Measurements from ENCODE around the gene CLSTN2. TPM values are rescaled to one million over a fixed set of nuclear protein-coding genes. Genes with fewer than 3 reads are reported as not detected.
A peak's percentile ranks its signal among the peaks of the same experiment; 100 is the strongest.

The CLSTN2 gene
- total and polyA plus RNA-seq, 4 donors: 0.09 to 2.2 (median 0.55) TPM

DNA sequence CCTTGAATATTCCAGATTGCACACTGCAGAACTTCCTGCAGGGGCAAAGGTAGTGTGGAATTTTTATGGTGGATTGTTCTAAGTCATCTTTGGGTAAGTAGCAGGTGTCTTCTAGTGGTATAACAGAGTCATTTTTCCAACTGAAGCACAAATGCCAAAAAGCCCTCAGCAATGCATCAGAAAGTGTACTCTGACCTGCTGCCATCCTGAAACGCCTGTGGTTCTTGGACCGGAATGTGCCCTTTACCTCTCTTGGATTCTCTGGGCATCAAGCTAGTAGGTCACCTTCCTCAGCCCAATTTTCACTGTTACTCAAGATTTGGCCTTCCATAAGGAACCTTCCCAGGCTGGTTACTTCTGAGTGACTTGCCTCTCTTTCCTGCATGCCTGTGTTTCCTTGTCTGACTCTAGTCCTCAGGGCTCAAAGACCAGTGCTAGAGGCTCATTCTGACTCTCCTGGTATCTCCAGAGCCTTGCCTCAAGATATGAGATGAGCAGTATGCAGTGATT is 4.8 kb downstream of the CLSTN2 start:
- H3K27ac ChIP-seq (ENCODE audit: low read depth in 1 of 2, low read length in 2 of 2): no peak overlapping the region
- H3K27me3 ChIP-seq (ENCODE audit: control insufficient read depth in 4 of 4, insufficient read depth in 4 of 4, low read length in 3 of 4): peaks cover 0 to 15% (median 13%) of the 10 kb centered on the region in 4 donors
- 40% methylated on average over 2 of the region's 2 CpGs for WGBS
- H3K4me1 ChIP-seq (ENCODE audit: control insufficient read depth in 4 of 4, insufficient read depth in 4 of 4, low read length in 3 of 4): peaks cover 5 to 41% (median 21%) of the 10 kb centered on the region in 4 donors
- no peak overlapping the region for H3K4me3 ChIP-seq (ENCODE audit: low read depth in 1 of 3, low read length in 3 of 3)
- H3K9ac ChIP-seq (ENCODE audit: low read depth in 1 of 2, low read length in 2 of 2): no peak overlapping the region
- no peaks in the 10 kb centered on the region for H3K36me3 ChIP-seq (ENCODE audit: control insufficient read depth in 4 of 4, insufficient read depth in 3 of 4, low read depth in 1 of 4, low read length in 3 of 4)
- no peak for TF ChIP-seq GABPA (IDR thresholded peaks at IDR 0.05 in 1 of 2, conservative IDR thresholded peaks at IDR 0.05 in 1 of 2)
- peak; percentile 54 to 60 for TF ChIP-seq HNF4A (conservative IDR thresholded peaks at IDR 0.05)
- no peak for TF ChIP-seq HNF4G (IDR thresholded peaks at IDR 0.05)
- no peak for DNase-seq (ENCODE audit: low spot score)
- no peaks in the 10 kb centered on the region for H3K9me3 ChIP-seq (ENCODE audit: control insufficient read depth in 4 of 4, low read length in 3 of 4)

DNA sequence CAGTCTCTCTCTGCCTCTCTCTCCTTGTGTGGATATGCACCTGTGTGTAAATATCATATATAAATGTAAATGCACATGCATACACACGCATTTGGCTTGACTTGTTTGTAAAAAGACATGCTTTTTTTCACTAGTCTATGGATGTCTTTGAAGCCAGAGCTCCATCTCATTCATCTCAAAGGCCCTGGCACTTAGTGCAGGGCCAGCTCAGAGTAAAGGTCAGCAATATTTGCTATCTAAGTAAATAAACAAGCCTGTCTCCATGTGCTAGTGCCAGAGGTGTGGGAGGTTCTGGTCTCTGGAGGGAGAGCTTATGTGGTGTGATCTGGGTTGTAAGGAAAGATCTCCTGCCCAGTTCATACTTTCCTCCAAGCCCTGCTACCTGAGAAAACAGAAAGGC is 5.6 kb downstream of the CLSTN2 start:
- Histone ChIP-seq H3K9ac (ENCODE audit: low read depth in 1 of 2, low read length in 2 of 2) (no peak overlapping the region), H3K4me1 (ENCODE audit: control insufficient read depth in 4 of 4, insufficient read depth in 4 of 4, low read length in 3 of 4) (peaks cover 0 to 32% (median 13%) of the 10 kb centered on the region in 4 donors), H3K27me3 (ENCODE audit: control insufficient read depth in 4 of 4, insufficient read depth in 4 of 4, low read length in 3 of 4) (peaks cover 0 to 15% (median 10%) of the 10 kb centered on the region in 4 donors), H3K9me3 (ENCODE audit: control insufficient read depth in 4 of 4, low read length in 3 of 4) (no peaks in the 10 kb centered on the region), H3K36me3 (ENCODE audit: control insufficient read depth in 4 of 4, insufficient read depth in 3 of 4, low read depth in 1 of 4, low read length in 3 of 4) (no peaks in the 10 kb centered on the region), H3K4me3 (ENCODE audit: low read depth in 1 of 3, low read length in 3 of 3) (no peak overlapping the region), H3K27ac (ENCODE audit: low read depth in 1 of 2, low read length in 2 of 2) (no peak overlapping the region)
- no peak for DNase-seq (ENCODE audit: low spot score)
- TF ChIP-seq, protein P1, sequence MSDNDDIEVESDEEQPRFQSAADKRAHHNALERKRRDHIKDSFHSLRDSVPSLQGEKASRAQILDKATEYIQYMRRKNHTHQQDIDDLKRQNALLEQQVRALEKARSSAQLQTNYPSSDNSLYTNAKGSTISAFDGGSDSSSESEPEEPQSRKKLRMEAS (IDR thresholded peaks at IDR 0.05): peak; percentile 65
- TF ChIP-seq, protein P2, sequence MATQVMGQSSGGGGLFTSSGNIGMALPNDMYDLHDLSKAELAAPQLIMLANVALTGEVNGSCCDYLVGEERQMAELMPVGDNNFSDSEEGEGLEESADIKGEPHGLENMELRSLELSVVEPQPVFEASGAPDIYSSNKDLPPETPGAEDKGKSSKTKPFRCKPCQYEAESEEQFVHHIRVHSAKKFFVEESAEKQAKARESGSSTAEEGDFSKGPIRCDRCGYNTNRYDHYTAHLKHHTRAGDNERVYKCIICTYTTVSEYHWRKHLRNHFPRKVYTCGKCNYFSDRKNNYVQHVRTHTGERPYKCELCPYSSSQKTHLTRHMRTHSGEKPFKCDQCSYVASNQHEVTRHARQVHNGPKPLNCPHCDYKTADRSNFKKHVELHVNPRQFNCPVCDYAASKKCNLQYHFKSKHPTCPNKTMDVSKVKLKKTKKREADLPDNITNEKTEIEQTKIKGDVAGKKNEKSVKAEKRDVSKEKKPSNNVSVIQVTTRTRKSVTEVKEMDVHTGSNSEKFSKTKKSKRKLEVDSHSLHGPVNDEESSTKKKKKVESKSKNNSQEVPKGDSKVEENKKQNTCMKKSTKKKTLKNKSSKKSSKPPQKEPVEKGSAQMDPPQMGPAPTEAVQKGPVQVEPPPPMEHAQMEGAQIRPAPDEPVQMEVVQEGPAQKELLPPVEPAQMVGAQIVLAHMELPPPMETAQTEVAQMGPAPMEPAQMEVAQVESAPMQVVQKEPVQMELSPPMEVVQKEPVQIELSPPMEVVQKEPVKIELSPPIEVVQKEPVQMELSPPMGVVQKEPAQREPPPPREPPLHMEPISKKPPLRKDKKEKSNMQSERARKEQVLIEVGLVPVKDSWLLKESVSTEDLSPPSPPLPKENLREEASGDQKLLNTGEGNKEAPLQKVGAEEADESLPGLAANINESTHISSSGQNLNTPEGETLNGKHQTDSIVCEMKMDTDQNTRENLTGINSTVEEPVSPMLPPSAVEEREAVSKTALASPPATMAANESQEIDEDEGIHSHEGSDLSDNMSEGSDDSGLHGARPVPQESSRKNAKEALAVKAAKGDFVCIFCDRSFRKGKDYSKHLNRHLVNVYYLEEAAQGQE (IDR thresholded peaks at IDR 0.05): no peak
- TF ChIP-seq HNF4A (conservative IDR thresholded peaks at IDR 0.05) (peak; percentile 53 to 57), FOXA2 (IDR thresholded peaks at IDR 0.05) (peak; percentile 16), NR2F2 (IDR thresholded peaks at IDR 0.05) (no peak), SP1 (IDR thresholded peaks at IDR 0.05) (peak; percentile 28), EGR1 (IDR thresholded peaks at IDR 0.05; ENCODE audit: low read depth in 2 of 2) (no peak), RXRA (IDR thresholded peaks at IDR 0.05) (peak in 1 of 2 donors; percentile 54)
- TF ChIP-seq, protein P3, sequence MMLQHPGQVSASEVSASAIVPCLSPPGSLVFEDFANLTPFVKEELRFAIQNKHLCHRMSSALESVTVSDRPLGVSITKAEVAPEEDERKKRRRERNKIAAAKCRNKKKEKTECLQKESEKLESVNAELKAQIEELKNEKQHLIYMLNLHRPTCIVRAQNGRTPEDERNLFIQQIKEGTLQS (IDR thresholded peaks at IDR 0.05): no peak
- WGBS: 22% methylated on average over 1 of the region's 1 CpG

DNA sequence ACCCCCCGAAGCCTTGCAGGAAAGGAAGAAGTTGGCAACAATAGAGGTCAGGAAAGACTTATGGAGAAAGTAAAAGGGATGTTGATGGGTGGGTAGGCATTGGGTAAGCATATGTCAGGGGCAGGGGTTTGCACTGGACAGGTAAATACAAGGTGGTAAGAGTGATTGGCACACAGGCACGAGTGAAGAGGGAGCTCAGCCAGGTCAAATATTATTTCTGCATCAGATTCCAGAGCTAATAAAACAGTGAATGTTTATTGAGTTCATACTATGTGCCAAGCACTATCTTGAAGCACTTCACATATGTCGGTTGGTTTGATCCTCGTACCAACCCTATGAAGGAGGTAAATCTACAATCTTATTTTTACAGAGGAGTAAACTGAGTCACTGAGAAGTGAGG is 6.6 kb downstream of the CLSTN2 start:
- 54% methylated on average over 4 of the region's 4 CpGs for WGBS
- H3K9me3 ChIP-seq (ENCODE audit: control insufficient read depth in 4 of 4, low read length in 3 of 4): no peaks in the 10 kb centered on the region
- peaks cover 0 to 15% (median 4%) of the 10 kb centered on the region in 4 donors for H3K27me3 ChIP-seq (ENCODE audit: control insufficient read depth in 4 of 4, insufficient read depth in 4 of 4, low read length in 3 of 4)
- TF ChIP-seq HNF4A (conservative IDR thresholded peaks at IDR 0.05) (no peak), FOXA1 (IDR thresholded peaks at IDR 0.05) (no peak), JUND (IDR thresholded peaks at IDR 0.05) (no peak), NR2F2 (IDR thresholded peaks at IDR 0.05) (no peak), YY1 (IDR thresholded peaks at IDR 0.05) (no peak), EGR1 (IDR thresholded peaks at IDR 0.05; ENCODE audit: low read depth in 2 of 2) (no peak), FOXA2 (IDR thresholded peaks at IDR 0.05) (no peak)
- TF ChIP-seq, protein P4, sequence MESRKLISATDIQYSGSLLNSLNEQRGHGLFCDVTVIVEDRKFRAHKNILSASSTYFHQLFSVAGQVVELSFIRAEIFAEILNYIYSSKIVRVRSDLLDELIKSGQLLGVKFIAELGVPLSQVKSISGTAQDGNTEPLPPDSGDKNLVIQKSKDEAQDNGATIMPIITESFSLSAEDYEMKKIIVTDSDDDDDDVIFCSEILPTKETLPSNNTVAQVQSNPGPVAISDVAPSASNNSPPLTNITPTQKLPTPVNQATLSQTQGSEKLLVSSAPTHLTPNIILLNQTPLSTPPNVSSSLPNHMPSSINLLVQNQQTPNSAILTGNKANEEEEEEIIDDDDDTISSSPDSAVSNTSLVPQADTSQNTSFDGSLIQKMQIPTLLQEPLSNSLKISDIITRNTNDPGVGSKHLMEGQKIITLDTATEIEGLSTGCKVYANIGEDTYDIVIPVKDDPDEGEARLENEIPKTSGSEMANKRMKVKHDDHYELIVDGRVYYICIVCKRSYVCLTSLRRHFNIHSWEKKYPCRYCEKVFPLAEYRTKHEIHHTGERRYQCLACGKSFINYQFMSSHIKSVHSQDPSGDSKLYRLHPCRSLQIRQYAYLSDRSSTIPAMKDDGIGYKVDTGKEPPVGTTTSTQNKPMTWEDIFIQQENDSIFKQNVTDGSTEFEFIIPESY (IDR thresholded peaks at IDR 0.05): no peak
- TF ChIP-seq, protein P1 (IDR thresholded peaks at IDR 0.05): no peak
- TF ChIP-seq, protein P2 (IDR thresholded peaks at IDR 0.05): no peak

More for the DNA sequence above, 6.6 kb downstream of the CLSTN2 start:
- DNase-seq (ENCODE audit: low spot score): no peak
- Histone ChIP-seq H3K36me3 (ENCODE audit: control insufficient read depth in 4 of 4, insufficient read depth in 3 of 4, low read depth in 1 of 4, low read length in 3 of 4) (no peaks in the 10 kb centered on the region), H3K27ac (ENCODE audit: low read depth in 1 of 2, low read length in 2 of 2) (no peak overlapping the region), H3K9ac (ENCODE audit: low read depth in 1 of 2, low read length in 2 of 2) (no peak overlapping the region), H3K4me1 (ENCODE audit: control insufficient read depth in 4 of 4, insufficient read depth in 4 of 4, low read length in 3 of 4) (peaks cover 0 to 24% (median 10%) of the 10 kb centered on the region in 4 donors), H3K4me3 (ENCODE audit: low read depth in 1 of 3, low read length in 3 of 3) (no peak overlapping the region)
